A549 (cell line): Measurements from ENCODE around the gene NUDCD3. TPM values are rescaled to one million over a fixed set of nuclear protein-coding genes. Genes with fewer than 3 reads are reported as not detected.

Experiments
- ATAC-seq, 2 experiments: fragments of 200-7000 bp in 1 of 2; fragments of >200 bp in 1 of 2; cut with Nextera tagmentation in 1 of 2; cut with Tn5 transposase in 1 of 2; 3 replicates each; pipeline versions ENCODE4 v1.8.0 to v1.9.1; 2018 to 2020; ENCODE audit warnings: mild to moderate bottlenecking in 1 of 2, moderate library complexity in 1 of 2
- CTCF ChIA-PET: fragments of 300-600 bp; sonication (Branson Sonifier 250); formaldehyde crosslinking; extraction: SDS; loops from one replicate; lab custom pipeline; 2021; ENCODE audit warnings: antibody characterized with exemption, inconsistent platforms; lab: Yijun Ruan, JAX
- POLR2A ChIA-PET: fragments of 350-600 bp; formaldehyde crosslinking; extraction: SDS; loops from one replicate; lab custom pipeline; 2021; ENCODE audit warnings: antibody characterized with exemption, inconsistent platforms; lab: Yijun Ruan, JAX
- DNase-seq, 2 experiments: peaks; one replicate each; pipeline versions ENCODE4 v3.0.0 to v3.0.0-alpha.2; 2011 to 2016; ENCODE audit warnings: low read depth in 1 of 2, low spot score in 1 of 2
- FAIRE-seq: peaks from 2 replicates; lab custom pipeline; 2011; peaks lifted over from hg19 to GRCh38; lab: Jason Lieb, UNC
- H3K27ac ChIP-seq, 2 experiments: fragments of >200 bp; sonication (Bioruptor Twin); formaldehyde crosslinking; 3 replicates each; pipeline ENCODE4 v1.5.1; 2016 to 2017
- H3K4me1 ChIP-seq: fragments of >200 bp; sonication (Bioruptor Twin); formaldehyde crosslinking; 3 replicates; pipeline ENCODE4 v1.6.1; 2016
- H3K4me2 ChIP-seq: fragments of >200 bp; sonication (Bioruptor Twin); formaldehyde crosslinking; 3 replicates; pipeline ENCODE4 v1.6.1; 2016
- H3K4me3 ChIP-seq: fragments of >200 bp; sonication (Bioruptor Twin); formaldehyde crosslinking; 3 replicates; pipeline ENCODE4 v1.5.1; 2016
- H3K9me3 ChIP-seq: fragments of >200 bp; sonication (Bioruptor Twin); formaldehyde crosslinking; 3 replicates; pipeline ENCODE4 v1.6.1; 2016
- CEBPB ChIP-seq, 2 experiments: fragments of >200 bp in 1 of 2; sonication (Bioruptor Twin) in 1 of 2; formaldehyde crosslinking in 1 of 2; IDR thresholded peaks; 2 replicates each; pipeline ENCODE4 v1.6.1; 2012 to 2016
- CHD2 ChIP-seq: fragments of 150-350 bp; IDR thresholded peaks from 2 replicates; pipeline ENCODE4 v1.6.1; 2014; ENCODE audit warnings: low read length; ENCODE audit not compliant: partially characterized antibody
- CHD4 ChIP-seq: fragments of 200-600 bp; sonication (generic); IDR thresholded peaks from 2 replicates; pipeline ENCODE4 v1.6.1; 2016; ENCODE audit warnings: antibody characterized with exemption, mild to moderate bottlenecking, borderline replicate concordance
- EHF ChIP-seq: fragments of 250-450 bp; sonication (Bioruptor Pico); IDR thresholded peaks from 2 replicates; pipeline ENCODE4 v1.5.0; 2020; ENCODE audit warnings: mild to moderate bottlenecking
- EP300 ChIP-seq, 2 experiments: fragments of >200 bp; sonication (Bioruptor Twin); formaldehyde crosslinking; IDR thresholded peaks; 2 replicates in 1 of 2; 3 replicates in 1 of 2; pipeline ENCODE4 v1.6.1; 2016 to 2017
- FOXS1 ChIP-seq: fragments of 250-450 bp; sonication (Bioruptor Pico); IDR thresholded peaks from 2 replicates; pipeline ENCODE4 v1.5.0; 2020; ENCODE audit warnings: mild to moderate bottlenecking, moderate library complexity
- HEYL ChIP-seq: fragments of 250-450 bp; sonication (Bioruptor Pico); IDR thresholded peaks from 2 replicates; pipeline ENCODE4 v1.8.0; 2021; ENCODE audit warnings: mild to moderate bottlenecking, moderate library complexity
- HOXB13 ChIP-seq: fragments of 250-450 bp; sonication (Bioruptor Pico); IDR thresholded peaks from 2 replicates; pipeline ENCODE4 v1.5.0; 2020; ENCODE audit warnings: low read depth, mild to moderate bottlenecking, moderate library complexity
- JUNB ChIP-seq: fragments of >200 bp; sonication (Bioruptor Twin); formaldehyde crosslinking; IDR thresholded peaks from 2 replicates; pipeline ENCODE4 v1.6.1; 2016
- MAFK ChIP-seq: fragments of 450-650 bp; IDR thresholded peaks from 2 replicates; pipeline ENCODE4 v1.6.1; 2014; ENCODE audit not compliant: partially characterized antibody
- NFE2L2 ChIP-seq: fragments of 150-350 bp; conservative IDR thresholded peaks from 2 replicates; pipeline ENCODE4 v1.6.1; 2014; ENCODE audit warnings: low read length
- NR3C1 ChIP-seq: fragments of >200 bp; sonication (Bioruptor Twin); formaldehyde crosslinking; IDR thresholded peaks from 3 replicates; pipeline ENCODE4 v1.6.1; 2017
- RAD21 ChIP-seq, 2 experiments: fragments of >200 bp in 1 of 2; sonication (Bioruptor Twin) in 1 of 2; formaldehyde crosslinking in 1 of 2; IDR thresholded peaks in 1 of 2; conservative IDR thresholded peaks in 1 of 2; 2 replicates in 1 of 2; 3 replicates in 1 of 2; pipeline ENCODE4 v1.6.1; 2012 to 2018; ENCODE audit warnings: inconsistent platforms in 1 of 2
- RCOR1 ChIP-seq: fragments of 150-350 bp; IDR thresholded peaks from 2 replicates; pipeline ENCODE4 v1.6.1; 2014; ENCODE audit warnings: antibody characterized with exemption, low read length, low read depth
- SMC3 ChIP-seq: fragments of >200 bp; sonication (Bioruptor Twin); formaldehyde crosslinking; IDR thresholded peaks from 3 replicates; pipeline ENCODE4 v1.6.1; 2018; ENCODE audit warnings: inconsistent platforms
- SREBF2 ChIP-seq: fragments of 450-650 bp; IDR thresholded peaks from 2 replicates; pipeline ENCODE4 v1.6.1; 2014; ENCODE audit warnings: mild to moderate bottlenecking, moderate library complexity
- ZC3H11A ChIP-seq: fragments of 450-650 bp; IDR thresholded peaks from 2 replicates; pipeline ENCODE4 v1.6.1; 2014; ENCODE audit warnings: antibody characterized with exemption, mild to moderate bottlenecking
- ZFP36 ChIP-seq: fragments of 450-650 bp; IDR thresholded peaks from 2 replicates; pipeline ENCODE4 v1.6.1; 2014; ENCODE audit warnings: borderline replicate concordance; ENCODE audit not compliant: partially characterized antibody
- ZNF302 ChIP-seq: fragments of 250-450 bp; sonication (Bioruptor Pico); IDR thresholded peaks from 2 replicates; pipeline ENCODE4 v1.9.0; 2021; ENCODE audit warnings: inconsistent platforms, mild to moderate bottlenecking, moderate library complexity
- ZSCAN20 ChIP-seq: fragments of 250-450 bp; sonication (Bioruptor Pico); IDR thresholded peaks from 2 replicates; pipeline ENCODE4 v1.8.0; 2022; ENCODE audit warnings: mild to moderate bottlenecking, moderate library complexity
- WGBS: methylation state at CpG from one replicate; pipeline ENCODE4 v1.1.6; 2017; ENCODE audit errors: missing lambda C conversion rate; 5-methylcytosine and 5-hydroxymethylcytosine counted together
- polyA plus RNA-seq, 4 experiments: library from polyadenylated mRNA; depleted of rRNA in 3 of 4; stranded (reverse); fragments of >200 nt; fragmentation: RNase III in 1 of 4; extraction: RNeasy Plus Mini Kit Qiagen cat#74134 plus additional on column Dnase treatment in 1 of 4; gene quantifications; 2 replicates in 3 of 4; 3 replicates in 1 of 4; pipeline ENCODE4 v1.2.3, GENCODE V29; 2011 to 2017
- TF ChIP-seq, protein P1 (sequence below): fragments of 200-600 bp; sonication (generic); IDR thresholded peaks from 2 replicates; pipeline ENCODE4 v1.6.1; 2016; ENCODE audit warnings: antibody characterized with exemption, mild to moderate bottlenecking, moderate library complexity

The NUDCD3 gene
- polyA plus RNA-seq, 2 of the 4 experiments (the other 2 are of a cell fraction): 44.3 to 66.3 TPM

DNA sequence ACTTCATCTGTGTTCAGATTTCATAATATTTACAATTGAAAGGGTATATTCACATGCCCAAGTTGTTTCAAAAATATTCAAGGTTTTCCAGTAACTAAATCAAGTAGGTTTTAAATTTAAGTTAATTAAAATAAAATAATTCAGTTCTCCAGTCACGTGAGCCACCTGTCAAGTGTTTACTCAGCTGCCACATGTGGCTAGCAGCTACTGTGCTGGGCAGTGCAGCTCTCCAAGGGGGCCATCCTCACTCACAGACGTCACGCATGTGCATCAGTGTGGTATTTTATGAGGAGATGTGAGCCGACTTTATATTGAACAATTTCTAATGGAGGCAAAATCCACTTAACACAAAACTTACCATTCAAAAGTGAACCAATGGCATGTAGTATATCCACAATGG lies 95.4 kb downstream of the NUDCD3 start (continued):
- TF ChIP-seq EP300 (IDR thresholded peaks at IDR 0.05): no peak
- TF ChIP-seq JUNB: no peak

DNA sequence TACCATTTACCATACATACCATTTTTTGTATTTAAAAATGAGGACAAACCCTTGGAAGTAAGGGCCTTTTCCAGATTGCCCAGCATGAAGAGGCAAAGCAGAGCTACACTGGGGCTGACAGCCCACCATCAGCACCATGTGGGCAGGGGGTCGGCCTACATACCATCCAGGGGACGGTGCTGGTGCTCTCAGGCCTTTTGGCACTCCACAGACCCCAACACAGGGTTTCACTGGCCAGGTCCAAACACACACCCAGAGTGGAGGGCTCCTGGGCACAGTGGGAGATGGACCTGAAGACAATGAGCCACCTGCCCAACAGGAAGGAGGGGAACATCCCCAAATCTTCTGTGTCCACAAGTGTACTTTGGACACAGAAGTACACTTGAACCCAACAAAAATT lies 95.8 kb downstream of the NUDCD3 start:
- no peak for ATAC-seq
- POLR2A ChIA-PET: no interaction called here

DNA sequence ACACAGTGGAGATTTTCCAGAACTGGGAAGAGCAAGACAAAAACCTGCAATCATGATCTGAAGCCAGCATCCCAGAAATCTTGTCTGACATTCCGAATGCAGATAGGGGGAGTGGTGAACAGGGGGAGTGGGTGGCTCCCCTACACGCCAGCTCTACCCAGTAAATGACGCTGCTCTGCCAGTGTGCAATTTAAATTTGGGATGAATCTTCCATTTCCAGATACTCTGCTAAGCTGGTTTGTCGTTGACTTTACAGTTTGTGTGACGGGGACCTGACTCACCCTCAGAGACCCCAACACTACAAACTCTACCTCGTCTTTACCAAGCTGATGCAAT lies 96.4 kb downstream of the NUDCD3 start:
- no peak overlapping the region for H3K4me3 ChIP-seq
- ChIA-PET CTCF (no interaction called here), POLR2A (no interaction called here)
- TF ChIP-seq CHD4 (no peak), NR3C1 (no peak), FOXS1 (CRISPR knock-in tag) (no peak), RCOR1 (no peak)
- TF ChIP-seq, protein P1, sequence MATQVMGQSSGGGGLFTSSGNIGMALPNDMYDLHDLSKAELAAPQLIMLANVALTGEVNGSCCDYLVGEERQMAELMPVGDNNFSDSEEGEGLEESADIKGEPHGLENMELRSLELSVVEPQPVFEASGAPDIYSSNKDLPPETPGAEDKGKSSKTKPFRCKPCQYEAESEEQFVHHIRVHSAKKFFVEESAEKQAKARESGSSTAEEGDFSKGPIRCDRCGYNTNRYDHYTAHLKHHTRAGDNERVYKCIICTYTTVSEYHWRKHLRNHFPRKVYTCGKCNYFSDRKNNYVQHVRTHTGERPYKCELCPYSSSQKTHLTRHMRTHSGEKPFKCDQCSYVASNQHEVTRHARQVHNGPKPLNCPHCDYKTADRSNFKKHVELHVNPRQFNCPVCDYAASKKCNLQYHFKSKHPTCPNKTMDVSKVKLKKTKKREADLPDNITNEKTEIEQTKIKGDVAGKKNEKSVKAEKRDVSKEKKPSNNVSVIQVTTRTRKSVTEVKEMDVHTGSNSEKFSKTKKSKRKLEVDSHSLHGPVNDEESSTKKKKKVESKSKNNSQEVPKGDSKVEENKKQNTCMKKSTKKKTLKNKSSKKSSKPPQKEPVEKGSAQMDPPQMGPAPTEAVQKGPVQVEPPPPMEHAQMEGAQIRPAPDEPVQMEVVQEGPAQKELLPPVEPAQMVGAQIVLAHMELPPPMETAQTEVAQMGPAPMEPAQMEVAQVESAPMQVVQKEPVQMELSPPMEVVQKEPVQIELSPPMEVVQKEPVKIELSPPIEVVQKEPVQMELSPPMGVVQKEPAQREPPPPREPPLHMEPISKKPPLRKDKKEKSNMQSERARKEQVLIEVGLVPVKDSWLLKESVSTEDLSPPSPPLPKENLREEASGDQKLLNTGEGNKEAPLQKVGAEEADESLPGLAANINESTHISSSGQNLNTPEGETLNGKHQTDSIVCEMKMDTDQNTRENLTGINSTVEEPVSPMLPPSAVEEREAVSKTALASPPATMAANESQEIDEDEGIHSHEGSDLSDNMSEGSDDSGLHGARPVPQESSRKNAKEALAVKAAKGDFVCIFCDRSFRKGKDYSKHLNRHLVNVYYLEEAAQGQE: no peak
- ATAC-seq: no peak
- H3K4me2 ChIP-seq: no peak overlapping the region
- WGBS: 96% methylated on average over 6 of the region's 6 CpGs
- no peak overlapping the region for H3K27ac ChIP-seq
- H3K4me1 ChIP-seq: no peaks in the 10 kb centered on the region
- no peaks in the 10 kb centered on the region for H3K9me3 ChIP-seq
- DNase-seq: no peak
- FAIRE-seq: no peak

More for the DNA sequence above, 95.8 kb downstream of the NUDCD3 start:
- Histone ChIP-seq H3K4me1 (no peaks in the 10 kb centered on the region), H3K27ac (no peak overlapping the region), H3K4me3 (no peak overlapping the region), H3K4me2 (no peak overlapping the region), H3K9me3 (no peaks in the 10 kb centered on the region)
- no peak for TF ChIP-seq SMC3
- TF ChIP-seq ZC3H11A: no peak
- no peak for TF ChIP-seq HEYL (CRISPR knock-in tag)
- FAIRE-seq (no peak), DNase-seq (no peak)
- CTCF ChIA-PET: no interaction called here
- WGBS: 83% methylated on average over 2 of the region's 2 CpGs

DNA sequence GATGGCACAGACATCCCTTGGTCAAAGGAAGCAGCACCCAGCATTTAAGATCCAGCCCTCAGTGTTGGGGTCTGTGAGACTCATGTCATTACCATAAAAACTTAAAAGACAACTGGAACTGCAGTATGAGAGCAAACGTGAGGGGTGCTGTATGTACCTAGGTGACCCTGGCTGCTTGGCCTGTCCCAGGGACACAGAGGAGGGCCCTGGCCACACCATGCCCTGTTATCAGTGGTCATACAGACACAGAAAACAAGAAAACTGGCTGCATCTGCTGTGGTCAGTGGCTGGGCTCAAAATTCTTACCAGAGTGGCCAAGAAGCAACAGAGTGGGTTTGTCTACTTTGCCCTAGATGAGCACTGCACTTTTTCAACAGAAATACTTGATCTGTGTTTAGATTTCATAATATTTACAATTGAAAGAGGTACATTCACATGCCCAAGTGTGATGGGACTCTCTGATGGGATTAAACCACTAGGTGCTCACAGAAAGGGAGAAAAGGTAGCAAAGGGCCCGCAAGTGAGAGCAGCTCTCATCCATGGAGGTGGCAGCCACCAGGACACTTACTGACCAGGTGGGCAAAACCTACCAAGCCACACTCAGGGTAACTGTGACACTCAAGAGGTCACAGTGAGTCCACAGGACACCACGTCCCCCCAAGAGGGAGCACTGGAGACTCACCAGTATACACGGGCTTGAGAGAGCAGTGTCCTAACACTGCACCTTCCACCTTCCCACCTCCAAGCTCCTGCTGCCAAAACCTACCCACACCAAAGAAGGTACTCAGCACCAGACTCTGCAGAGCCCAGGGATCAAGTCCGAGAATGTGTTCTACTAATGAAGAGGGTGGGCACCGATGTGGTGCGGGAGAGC lies 97.0 kb downstream of the NUDCD3 start:
- ATAC-seq: no peak
- WGBS: 92% methylated on average over 7 of the region's 7 CpGs

GRCh38 chr7:44392618-44393010 lies 97.8 kb downstream of the NUDCD3 start:
- POLR2A ChIA-PET: no interaction called here
- Histone ChIP-seq H3K4me2 (no peak overlapping the region), H3K4me1 (no peaks in the 10 kb centered on the region), H3K27ac (no peak overlapping the region)
- TF ChIP-seq SREBF2: no peak
- TF ChIP-seq HOXB13: no peak
- no peak for TF ChIP-seq MAFK
- TF ChIP-seq HEYL (CRISPR knock-in tag): no peak
- no peak for TF ChIP-seq CEBPB (IDR thresholded peaks at IDR 0.05)
- no peak for TF ChIP-seq ZFP36
- no peak for TF ChIP-seq ZNF302 (CRISPR knock-in tag)
- TF ChIP-seq RAD21 (conservative IDR thresholded peaks at IDR 0.05 in 1 of 2, IDR thresholded peaks at IDR 0.05 in 1 of 2): no peak
- TF ChIP-seq NFE2L2: no peak
- TF ChIP-seq, protein P1: no peak
- no peak for TF ChIP-seq ZSCAN20
- no peak for TF ChIP-seq NR3C1
- TF ChIP-seq CHD2: no peak
- TF ChIP-seq, all 56 proteins: peak for 0
- CTCF ChIA-PET: interaction anchor here (0.6 to 3.6 kb wide), 4 partner anchors 8 to 703 kb away, joined by 3 to 9 read pairs (median 6); no protein-coding TSS in a partner anchor
- Histone ChIP-seq H3K9me3 (no peaks in the 10 kb centered on the region), H3K4me3 (no peak overlapping the region)
- ATAC-seq: no peak
- FAIRE-seq: no peak
- DNase-seq: no peak

More for the DNA sequence above, 97.0 kb downstream of the NUDCD3 start:
- ChIA-PET POLR2A (no interaction called here), CTCF (interaction anchor here (0.6 to 3.6 kb wide), 2 partner anchors 152 to 702 kb away, joined by 3 to 9 read pairs; no protein-coding TSS in a partner anchor)
- Histone ChIP-seq H3K27ac (no peak overlapping the region), H3K4me1 (no peaks in the 10 kb centered on the region), H3K4me3 (no peak overlapping the region), H3K4me2 (no peak overlapping the region), H3K9me3 (no peaks in the 10 kb centered on the region)
- no peak for DNase-seq
- FAIRE-seq: no peak
- TF ChIP-seq ZNF302 (CRISPR knock-in tag) (no peak), EHF (CRISPR knock-in tag) (no peak)
